ENCODE measurements around the gene ANLN.

DNA sequence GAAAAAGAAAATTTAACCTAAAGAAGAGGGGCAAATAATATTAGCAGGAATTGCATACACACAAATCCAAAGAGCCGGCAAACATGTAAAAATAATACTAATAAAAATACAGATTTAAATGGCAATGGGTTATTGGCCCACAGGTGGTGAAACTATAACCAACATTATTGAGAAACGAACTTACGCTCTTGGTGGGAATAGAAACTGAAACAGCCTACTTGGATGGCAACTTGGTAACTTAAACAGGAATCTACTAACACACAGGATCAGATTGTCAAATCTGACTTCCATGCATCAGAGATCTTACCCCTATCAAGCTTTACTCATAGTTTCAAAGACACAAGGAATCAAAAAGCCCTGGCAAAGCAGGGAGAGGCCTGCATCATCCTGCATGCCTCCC, 66.5 kb downstream of the ANLN start:
- no peak for TF ChIP-seq POLR2AphosphoS5 (IDR thresholded peaks at IDR 0.05; ENCODE audit: insufficient read depth in 1 of 2, low read depth in 1 of 2)
- TF ChIP-seq, protein P1, sequence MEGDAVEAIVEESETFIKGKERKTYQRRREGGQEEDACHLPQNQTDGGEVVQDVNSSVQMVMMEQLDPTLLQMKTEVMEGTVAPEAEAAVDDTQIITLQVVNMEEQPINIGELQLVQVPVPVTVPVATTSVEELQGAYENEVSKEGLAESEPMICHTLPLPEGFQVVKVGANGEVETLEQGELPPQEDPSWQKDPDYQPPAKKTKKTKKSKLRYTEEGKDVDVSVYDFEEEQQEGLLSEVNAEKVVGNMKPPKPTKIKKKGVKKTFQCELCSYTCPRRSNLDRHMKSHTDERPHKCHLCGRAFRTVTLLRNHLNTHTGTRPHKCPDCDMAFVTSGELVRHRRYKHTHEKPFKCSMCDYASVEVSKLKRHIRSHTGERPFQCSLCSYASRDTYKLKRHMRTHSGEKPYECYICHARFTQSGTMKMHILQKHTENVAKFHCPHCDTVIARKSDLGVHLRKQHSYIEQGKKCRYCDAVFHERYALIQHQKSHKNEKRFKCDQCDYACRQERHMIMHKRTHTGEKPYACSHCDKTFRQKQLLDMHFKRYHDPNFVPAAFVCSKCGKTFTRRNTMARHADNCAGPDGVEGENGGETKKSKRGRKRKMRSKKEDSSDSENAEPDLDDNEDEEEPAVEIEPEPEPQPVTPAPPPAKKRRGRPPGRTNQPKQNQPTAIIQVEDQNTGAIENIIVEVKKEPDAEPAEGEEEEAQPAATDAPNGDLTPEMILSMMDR (IDR thresholded peaks at IDR 0.05), result no peak
